AG10803 (cell line): Measurements from ENCODE around the gene AGO4.

Experiments used
- DNase-seq: peaks from one replicate; pipeline ENCODE4 v3.0.0; 2010; ENCODE audit warnings: low read depth
- H3K4me3 ChIP-seq: 2 replicates; pipeline ENCODE4 v1.5.1; 2011; ENCODE audit warnings: mild to moderate bottlenecking, low read length, control low read depth
- CTCF ChIP-seq: conservative IDR thresholded peaks from 2 replicates; pipeline ENCODE4 v1.5.1; 2011; ENCODE audit warnings: mild to moderate bottlenecking, low read length, control low read depth, inconsistent platforms

AGO4 gene

GRCh38 chr1:35807614-35808449 is at the start of gene AGO4:
AGO4 (plus strand) TSS chr1:35808016; CDS start chr1:35808417, 401 bp downstream.
- H3K4me3 ChIP-seq = peak within 1 kb of the TSS; percentile 78
- no peak for TF ChIP-seq CTCF
- peak; percentile 39 for DNase-seq

- no peak for TF ChIP-seq CTCF
- no peak for DNase-seq
Observed at GRCh38 chr1:35762141-35762540, 45.7 kb upstream of the AGO4 start.

GRCh38 chr1:35763201-35763600 is 44.6 kb upstream of the AGO4 start:
- TF ChIP-seq CTCF = no peak
- DNase-seq = peak; percentile 52
- no peak overlapping the region for H3K4me3 ChIP-seq

More at GRCh38 chr1:35762141-35762540, 45.7 kb upstream of the AGO4 start:
- no peak overlapping the region for H3K4me3 ChIP-seq

GRCh38 chr1:35764283-35764682 is 43.5 kb upstream of the AGO4 start:
- no peak overlapping the region for H3K4me3 ChIP-seq
- no peak for DNase-seq

GRCh38 chr1:35768350-35769187 is 39.2 kb upstream of the AGO4 start:
- no peak for TF ChIP-seq CTCF
- peak overlapping the region; percentile 84 for H3K4me3 ChIP-seq
- DNase-seq = no peak

More at GRCh38 chr1:35764283-35764682, 43.5 kb upstream of the AGO4 start:
- no peak for TF ChIP-seq CTCF

- peak overlapping the region; percentile 84 for H3K4me3 ChIP-seq
- DNase-seq = peak; percentile 79
- peak; percentile 18 for TF ChIP-seq CTCF
Observed at GRCh38 chr1:35769188-35769758, 38.5 kb upstream of the AGO4 start.
